Measurements from ENCODE around the gene SUSD4.

Gene SUSD4

DNA sequence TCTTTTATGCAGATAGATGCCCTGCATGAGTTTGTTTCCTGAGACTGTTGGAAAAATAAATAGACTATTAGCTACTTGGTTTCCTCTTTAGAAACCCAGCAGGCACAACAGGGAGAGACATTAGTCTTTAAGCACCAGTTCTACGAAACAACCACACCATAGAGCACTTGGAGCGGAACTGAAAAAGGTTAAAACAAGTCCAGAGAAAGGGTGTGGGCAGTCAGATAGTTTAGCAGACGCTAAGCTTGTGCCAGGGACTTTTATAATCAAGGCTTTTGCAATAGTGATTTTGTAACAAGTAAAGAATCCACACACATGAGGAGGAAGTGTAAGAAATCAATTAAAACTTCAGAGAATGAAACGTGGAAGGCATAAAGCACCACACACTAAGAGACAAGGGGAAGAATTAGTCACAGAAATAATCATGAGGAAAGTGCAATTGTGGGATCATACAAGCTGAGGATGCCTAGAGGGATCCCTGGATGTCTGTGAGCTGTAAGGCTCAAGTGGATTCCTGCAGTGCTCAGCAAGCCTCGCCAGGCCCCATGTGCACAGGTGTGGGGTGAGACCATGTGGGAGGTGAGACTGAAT lies 183.2 kb downstream of the SUSD4 start:
- DNase-seq (ENCODE audit: low read depth), result no peak

DNA sequence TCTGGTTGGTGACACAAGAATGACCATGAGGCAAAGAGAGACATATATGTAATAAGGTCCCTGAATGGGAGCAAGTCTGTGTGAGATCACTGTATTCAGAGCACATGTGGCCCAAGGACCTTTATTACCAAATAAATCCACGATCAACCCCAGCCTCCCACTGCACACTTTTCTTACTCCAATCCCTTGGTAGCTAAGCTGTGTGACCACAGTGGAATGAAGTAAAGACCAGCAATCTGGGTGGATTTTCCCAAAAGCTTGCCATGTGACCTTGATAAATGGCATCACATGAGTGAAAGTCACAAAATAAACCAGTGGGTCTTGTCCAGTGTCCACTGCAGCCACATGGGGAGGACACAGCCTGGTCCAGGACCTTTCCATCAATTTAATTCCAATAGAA lies 184.2 kb downstream of the SUSD4 start:
- no peak for DNase-seq (ENCODE audit: low read depth)

DNA sequence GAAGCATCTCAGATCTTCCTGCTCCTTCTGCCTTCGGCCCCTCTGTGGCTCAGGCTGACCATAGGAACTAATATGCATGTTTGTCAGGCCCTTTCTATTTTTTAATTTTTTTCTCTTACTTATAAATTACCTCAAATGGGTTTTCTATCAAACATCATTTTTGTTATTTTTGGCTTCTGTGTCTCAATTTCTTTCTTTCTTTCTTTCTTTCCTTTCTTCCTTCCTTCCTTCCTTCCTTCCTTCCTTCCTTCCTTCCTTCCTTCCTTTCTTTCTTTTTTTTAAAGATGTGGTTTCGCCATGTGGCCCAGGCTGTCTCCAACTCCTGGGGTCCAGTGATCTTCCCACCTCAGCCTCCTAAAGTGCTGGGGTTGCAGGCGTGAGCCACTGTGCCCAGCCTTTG lies 184.7 kb downstream of the SUSD4 start:
- no peak for DNase-seq (ENCODE audit: low read depth)

DNA sequence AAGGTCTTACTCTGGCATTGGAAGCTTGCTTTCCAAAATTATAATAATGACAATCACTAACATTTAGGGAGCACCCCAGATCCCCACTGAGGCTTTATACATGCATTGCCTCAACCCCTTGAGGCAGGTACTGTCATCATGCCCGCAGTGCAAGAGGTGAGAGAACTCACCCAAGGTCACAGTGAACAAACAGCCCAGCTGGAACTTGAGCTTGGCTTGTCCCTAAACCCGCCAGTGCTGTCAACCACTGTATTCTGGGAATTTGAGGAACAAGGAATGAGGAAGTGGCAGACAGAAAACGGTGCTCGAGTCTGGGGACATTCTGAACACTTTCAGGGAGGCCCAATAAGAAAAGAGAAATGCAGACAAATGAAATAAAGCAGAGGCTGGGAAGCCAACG lies 186.3 kb downstream of the SUSD4 start:
- no peak for DNase-seq (ENCODE audit: low read depth)

DNA sequence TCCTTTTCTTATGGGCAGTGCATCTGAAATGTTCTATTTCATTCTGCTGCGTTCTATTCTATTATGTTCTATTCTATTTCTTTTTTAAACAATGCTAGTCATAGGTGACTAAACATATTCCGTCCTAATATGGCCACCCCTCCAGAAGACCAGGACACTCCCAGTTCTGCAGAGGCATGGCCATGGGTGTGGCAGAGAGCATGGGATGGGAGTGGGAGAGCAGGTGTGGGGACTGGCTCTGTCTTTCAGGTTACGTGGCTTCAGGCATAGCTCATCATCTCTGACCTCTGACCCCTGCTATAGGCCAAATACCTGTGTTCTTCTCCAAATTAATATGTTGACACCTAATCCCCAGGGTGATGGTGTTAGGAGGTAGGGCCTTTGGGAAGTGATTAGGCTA lies 187.5 kb downstream of the SUSD4 start:
- DNase-seq (ENCODE audit: low read depth), result no peak

GRCh38 chr1:223175633-223176032 lies 188.3 kb downstream of the SUSD4 start:
- DNase-seq (ENCODE audit: low read depth), result no peak

DNA sequence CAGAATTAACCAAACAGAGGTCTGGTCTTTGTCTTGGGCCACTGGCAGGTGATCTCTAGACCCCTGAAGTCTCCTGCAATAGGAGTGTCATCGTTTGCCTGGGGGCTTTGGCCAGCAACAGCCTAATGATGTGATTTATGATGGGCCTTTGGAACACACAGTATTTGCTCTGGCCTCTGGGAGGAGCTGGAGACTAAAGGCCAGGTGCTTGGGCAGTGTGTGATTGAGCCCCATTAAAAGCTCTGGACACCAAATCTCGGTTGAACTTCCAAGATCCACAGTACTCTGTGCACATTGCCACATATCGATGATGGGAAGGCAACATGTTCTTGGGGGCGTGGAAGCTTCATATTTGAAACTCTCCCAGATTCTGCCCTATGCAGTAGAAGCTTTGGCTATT lies 188.9 kb downstream of the SUSD4 start:
- no peak for DNase-seq (ENCODE audit: low read depth)
